NCI-H2107 treated with DMSO at 0.1 percent for 48 hours (cell line): ENCODE measurements around the gene FERD3L.

Source experiments
- DNase-seq: peaks from one replicate; lab custom pipeline; 2025; ENCODE audit not compliant: unreplicated experiment; lab: John Stamatoyannopoulos, UW

Gene FERD3L

DNA sequence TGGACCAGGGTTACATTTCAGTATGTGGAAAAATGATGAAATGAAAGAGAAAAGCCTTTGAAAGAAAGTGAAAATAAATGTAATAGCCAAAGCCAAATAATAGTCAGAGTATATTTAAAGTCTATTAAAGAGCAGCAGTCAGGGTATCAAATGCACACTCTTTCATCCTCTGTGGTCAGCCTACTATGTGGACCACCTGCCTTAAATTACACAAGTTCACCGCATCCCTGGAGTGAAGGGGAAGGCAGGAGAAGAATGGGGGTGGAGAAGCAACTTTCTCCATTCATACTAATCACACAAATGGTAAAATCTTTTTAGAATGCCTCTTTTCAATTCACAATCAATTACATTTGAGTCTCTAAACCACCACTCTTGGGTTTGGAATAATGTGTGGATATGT lies 43.7 kb downstream of the FERD3L start:
- DNase-seq = no peak

DNA sequence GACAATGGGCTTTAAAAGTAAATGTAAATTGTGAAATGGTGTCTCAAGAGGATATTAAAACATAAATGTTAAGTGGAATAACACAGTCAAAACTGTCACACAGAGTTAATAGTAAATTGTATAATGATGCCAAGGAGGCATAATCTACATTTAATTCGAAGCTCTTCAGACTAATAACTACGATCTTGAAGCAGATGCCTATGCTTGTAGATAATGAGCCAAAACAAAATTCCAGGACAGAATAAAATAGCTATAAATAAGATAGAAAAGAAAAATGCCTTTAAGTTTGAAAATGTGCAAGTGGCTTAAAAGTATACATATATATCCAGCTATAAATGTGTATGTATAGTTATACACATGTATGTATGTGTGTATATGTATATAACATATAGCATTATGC lies 45.3 kb downstream of the FERD3L start:
- DNase-seq = no peak

DNA sequence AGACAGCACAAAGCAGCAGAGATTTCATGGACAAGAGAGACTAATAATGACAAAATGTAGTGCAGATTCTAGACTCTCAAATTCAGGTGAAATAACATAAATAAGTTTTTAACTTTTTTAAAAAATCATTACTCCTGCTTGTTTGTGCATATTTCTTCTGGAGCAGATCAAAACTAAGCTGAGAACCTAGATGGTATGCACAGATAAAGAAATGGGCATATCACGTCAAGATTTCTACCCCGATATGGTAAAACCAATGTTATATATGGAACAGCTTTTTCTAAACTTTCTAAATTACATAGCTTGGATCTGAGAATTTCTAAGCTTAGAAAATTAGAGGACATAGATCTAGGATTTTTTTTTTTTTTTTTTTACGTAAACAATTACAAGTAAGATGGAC lies 46.0 kb downstream of the FERD3L start:
- no peak for DNase-seq

DNA sequence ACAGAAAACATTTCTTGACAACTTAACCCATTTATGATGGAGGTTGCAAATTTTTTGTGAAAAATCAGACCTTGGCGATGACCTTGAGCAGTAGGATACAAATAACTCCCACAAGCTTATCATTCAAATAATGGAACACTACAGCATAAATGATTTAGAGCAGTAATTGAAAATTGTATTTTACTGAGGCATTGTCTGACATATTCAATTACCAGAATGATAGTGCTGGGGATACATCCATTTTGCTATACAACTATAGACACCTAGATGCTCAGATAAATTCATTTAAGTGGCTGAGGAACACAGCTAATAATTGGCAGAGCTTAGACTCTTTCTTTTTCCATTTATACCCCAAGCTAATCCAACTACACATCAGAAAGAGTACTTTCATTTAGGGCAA lies 46.7 kb downstream of the FERD3L start:
- DNase-seq = no peak

DNA sequence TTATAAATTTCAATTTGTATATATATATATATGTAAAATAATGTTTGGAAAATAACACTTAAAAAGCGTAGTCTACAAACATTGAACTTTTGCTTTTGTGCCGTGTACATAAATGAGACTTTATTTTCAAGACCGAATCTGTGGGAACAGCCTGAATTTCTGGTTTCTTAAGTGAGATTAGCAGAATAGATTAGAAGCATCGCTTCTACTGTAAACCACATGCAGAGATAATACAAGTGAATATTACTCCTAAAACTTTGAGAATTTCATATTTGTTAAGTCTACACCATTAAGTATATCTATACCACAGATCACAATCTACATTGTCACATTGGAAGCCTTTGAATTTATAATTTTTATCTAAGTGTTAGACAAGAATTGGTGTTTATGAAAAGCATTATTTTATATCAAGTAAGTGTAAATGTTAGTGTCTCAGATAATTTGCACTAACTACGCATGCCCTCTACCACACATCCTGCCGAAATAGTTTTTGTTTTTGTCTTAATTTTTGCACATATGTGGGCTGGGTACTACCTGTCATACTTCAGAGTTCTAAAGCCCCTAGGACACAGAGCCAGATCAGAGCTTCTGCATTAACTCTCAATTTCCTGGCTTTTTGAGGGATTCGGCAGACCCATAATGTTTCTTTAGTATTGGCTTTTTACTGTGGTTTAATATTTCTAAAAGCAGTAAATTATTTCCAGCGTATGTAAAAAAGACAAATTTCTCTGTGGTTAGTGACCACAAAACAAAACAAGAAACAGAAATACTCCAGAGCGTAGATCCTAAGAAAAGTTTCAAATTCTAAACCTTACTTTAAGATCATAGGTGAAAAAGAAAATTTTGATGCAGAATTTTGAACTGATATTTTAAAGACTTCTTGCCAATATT lies 47.8 kb downstream of the FERD3L start:
- DNase-seq = no peak

DNA sequence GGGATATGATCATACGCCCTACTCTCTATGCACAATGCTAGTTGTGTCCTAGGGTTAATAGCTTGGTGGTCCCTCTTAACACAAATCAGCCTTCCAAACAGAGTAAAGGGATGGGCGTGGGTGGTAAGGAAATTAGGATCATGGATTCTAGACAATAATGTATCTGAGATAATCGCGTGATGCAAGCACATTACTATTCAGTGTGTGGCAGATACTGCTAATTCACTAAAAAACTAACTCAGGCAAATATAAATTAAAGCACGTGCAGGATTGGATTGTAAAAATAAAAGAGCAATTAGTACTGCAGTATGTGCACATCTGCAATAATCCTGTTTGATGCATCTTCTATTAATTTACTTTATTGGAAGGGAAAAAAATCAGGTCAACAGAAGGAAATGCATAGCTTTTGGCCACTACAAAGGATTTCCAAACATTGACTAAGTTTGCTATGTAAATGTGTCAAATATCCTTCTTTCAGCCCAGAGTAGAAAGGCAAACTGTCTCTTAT lies 49.8 kb downstream of the FERD3L start:
- DNase-seq = no peak
